Activated CD8-positive, alpha-beta T cell treated with anti-CD3 and anti-CD28 coated beads for 36 hours (primary cell): ENCODE results near the gene RAB37. TPM values are rescaled to one million over a fixed set of nuclear protein-coding genes. Genes with fewer than 3 reads are reported as not detected.
A peak's percentile ranks its signal among the peaks of the same experiment; 100 is the strongest.

ENCODE experiments used
- ATAC-seq: fragments of 200-7000 bp; cut with Tn5 transposase; one replicate; pipeline ENCODE4 v1.10.0; 2021; ENCODE audit warnings: mild to moderate bottlenecking, moderate library complexity
- CTCF ChIA-PET: fragments of 350-600 bp; sonication (Branson Sonifier 250); formaldehyde crosslinking; loops from one replicate; lab custom pipeline; 2021; ENCODE audit warnings: antibody characterized with exemption; lab: Charles Lee
- POLR2A ChIA-PET: fragments of 350-600 bp; sonication (Branson Sonifier 250); formaldehyde crosslinking; loops from one replicate; lab custom pipeline; 2021; ENCODE audit warnings: antibody characterized with exemption; lab: Charles Lee
- DNase-seq: peaks from one replicate; pipeline ENCODE4 v3.0.0-alpha.2; 2020
- H3K27ac Mint-ChIP-seq: one replicate; pipeline ENCODE4 v1.8.0; 2021; ENCODE audit warnings: mild to moderate bottlenecking, mixed read lengths
- H3K27me3 Mint-ChIP-seq: one replicate; pipeline ENCODE4 v1.8.0; 2021; ENCODE audit warnings: mixed read lengths
- H3K36me3 Mint-ChIP-seq: one replicate; pipeline ENCODE4 v1.8.0; 2021; ENCODE audit warnings: low read depth, mixed read lengths
- H3K4me1 Mint-ChIP-seq: one replicate; pipeline ENCODE4 v1.8.0; 2021; ENCODE audit warnings: low read depth, mixed read lengths
- H3K4me3 Mint-ChIP-seq: one replicate; pipeline ENCODE4 v1.8.0; 2021; ENCODE audit warnings: mild to moderate bottlenecking, moderate library complexity, mixed read lengths
- H3K9me3 Mint-ChIP-seq: one replicate; pipeline ENCODE4 v1.8.0; 2021; ENCODE audit warnings: mixed read lengths
- intact Hi-C: fragments of 100-400 bp; cut with micrococcal nuclease; formaldehyde crosslinking; loops from one replicate; pipeline ENCODE4 v1.10.0; 2022
- total RNA-seq, 2 experiments: library from RNA; stranded (reverse); gene quantifications; one replicate each; pipeline ENCODE4 v1.2.3, GENCODE V29; 2021
- TF ChIP-seq, protein P1 (sequence below): fragments of 200-600 bp; IDR thresholded peaks from one replicate; pipeline ENCODE4 v1.8.0; 2022; ENCODE audit warnings: antibody characterized with exemption, mild to moderate bottlenecking

RAB37 gene
- total RNA-seq, 2 experiments from 2014 or later: 6.6 to 6.7 TPM

DNA sequence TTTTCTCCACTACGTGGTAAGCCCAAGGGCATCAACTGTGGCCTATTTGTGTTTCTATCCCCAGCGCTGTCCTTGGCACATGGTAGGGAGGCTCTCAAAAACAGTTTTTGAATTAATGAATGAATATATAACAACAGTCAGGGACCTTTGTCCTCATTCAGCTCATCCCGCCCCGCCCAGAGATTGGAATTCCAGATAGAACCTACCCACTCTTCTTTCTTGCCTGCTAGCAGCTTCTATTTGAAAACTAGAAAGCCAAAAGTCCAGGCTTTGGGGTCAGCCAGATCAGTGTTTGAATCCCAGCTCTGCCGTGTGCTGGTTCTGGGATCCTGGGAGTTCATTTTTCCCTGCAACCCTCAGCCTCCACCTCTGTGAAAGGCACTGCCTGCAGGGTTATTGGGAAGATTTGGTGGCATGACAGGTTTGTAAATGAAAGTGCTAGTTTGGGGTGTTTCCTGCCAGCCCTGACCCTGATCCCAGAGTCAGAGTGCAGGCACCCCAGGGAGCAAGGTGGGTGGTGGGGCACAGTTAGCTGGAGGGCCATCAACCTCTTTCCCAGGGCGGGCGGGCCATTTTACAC, 15.9 kb downstream of the RAB37 start:
- TF ChIP-seq, protein P1, sequence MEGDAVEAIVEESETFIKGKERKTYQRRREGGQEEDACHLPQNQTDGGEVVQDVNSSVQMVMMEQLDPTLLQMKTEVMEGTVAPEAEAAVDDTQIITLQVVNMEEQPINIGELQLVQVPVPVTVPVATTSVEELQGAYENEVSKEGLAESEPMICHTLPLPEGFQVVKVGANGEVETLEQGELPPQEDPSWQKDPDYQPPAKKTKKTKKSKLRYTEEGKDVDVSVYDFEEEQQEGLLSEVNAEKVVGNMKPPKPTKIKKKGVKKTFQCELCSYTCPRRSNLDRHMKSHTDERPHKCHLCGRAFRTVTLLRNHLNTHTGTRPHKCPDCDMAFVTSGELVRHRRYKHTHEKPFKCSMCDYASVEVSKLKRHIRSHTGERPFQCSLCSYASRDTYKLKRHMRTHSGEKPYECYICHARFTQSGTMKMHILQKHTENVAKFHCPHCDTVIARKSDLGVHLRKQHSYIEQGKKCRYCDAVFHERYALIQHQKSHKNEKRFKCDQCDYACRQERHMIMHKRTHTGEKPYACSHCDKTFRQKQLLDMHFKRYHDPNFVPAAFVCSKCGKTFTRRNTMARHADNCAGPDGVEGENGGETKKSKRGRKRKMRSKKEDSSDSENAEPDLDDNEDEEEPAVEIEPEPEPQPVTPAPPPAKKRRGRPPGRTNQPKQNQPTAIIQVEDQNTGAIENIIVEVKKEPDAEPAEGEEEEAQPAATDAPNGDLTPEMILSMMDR: no peak
- ChIA-PET POLR2A (interaction anchor here (0.8 to 3.0 kb wide), 2 partner anchors 11 to 26 kb away, joined by 4 to 13 read pairs; no protein-coding TSS in a partner anchor), CTCF (interaction anchor here (0.8 to 7.9 kb wide), 6 partner anchors 7 to 96 kb away, joined by 3 to 56 read pairs (median 12); no protein-coding TSS in a partner anchor)
- no peak for ATAC-seq
- no peak for DNase-seq
- Mint-ChIP-seq H3K36me3 (peaks cover 52% of the 10 kb centered on the region), H3K27me3 (no peaks in the 10 kb centered on the region), H3K27ac (peak overlapping the region; percentile 86), H3K4me3 (peak overlapping the region; percentile 85), H3K4me1 (peaks cover 56% of the 10 kb centered on the region), H3K9me3 (no peaks in the 10 kb centered on the region)
- intact Hi-C loops: no loop called here

DNA sequence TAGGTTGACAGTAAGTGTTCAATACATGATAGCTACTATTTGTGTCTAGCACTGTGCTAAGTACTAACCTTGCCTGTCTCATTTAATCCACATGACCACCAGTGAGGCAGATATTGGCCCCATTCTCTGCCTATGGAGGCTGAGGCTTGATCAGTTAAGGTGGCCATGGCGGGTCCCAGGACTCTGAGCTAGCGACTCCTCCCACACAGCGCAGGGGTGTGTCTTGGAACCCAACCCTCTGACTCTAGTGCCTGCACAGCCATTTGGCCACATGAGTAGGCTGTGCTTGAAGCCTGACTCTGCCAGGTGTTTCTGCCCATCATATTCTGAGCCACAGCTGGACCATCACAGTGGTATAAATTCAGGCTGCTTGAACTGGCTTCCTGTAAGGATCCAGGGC, 17.8 kb downstream of the RAB37 start:
- intact Hi-C loops: no loop called here
- Mint-ChIP-seq H3K9me3 (no peaks in the 10 kb centered on the region), H3K4me1 (peaks cover 75% of the 10 kb centered on the region), H3K27me3 (no peaks in the 10 kb centered on the region), H3K36me3 (peaks cover 48% of the 10 kb centered on the region), H3K4me3 (no peak overlapping the region), H3K27ac (peak overlapping the region; percentile 65)
- DNase-seq (peak; percentile 58), ATAC-seq (peak; percentile 8)
- CTCF ChIA-PET: interaction anchor here (0.6 to 8.6 kb wide), 7 partner anchors 8 to 98 kb away, joined by 3 to 98 read pairs (median 13); partner anchors contain the start of genes NAT9, NHERF1 and RAB37
- POLR2A ChIA-PET: interaction anchor here (0.9 to 1.2 kb wide), 2 partner anchors 17 to 21 kb away, joined by 3 to 4 read pairs; no protein-coding TSS in a partner anchor
- TF ChIP-seq, protein P1: no peak

DNA sequence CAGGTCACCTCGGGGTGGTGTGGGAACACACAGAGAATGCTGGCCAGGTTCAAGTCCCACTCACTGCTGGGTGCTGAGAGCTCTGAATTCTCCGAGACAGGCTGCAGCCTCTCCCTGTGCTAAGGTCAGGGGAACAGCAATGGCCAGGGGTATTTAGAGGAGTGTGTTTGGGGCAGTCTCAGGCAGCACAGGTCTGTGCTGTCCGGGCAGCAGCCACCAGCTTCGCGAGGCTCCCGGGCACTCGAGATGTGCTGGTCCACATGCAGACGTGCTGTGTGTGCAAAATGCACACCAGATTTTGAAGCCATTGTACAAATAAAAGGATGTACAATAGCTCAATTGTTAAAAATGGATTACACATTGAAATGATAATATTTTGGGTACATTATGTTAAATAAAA, 18.5 kb downstream of the RAB37 start:
- Mint-ChIP-seq H3K9me3 (no peaks in the 10 kb centered on the region), H3K4me1 (peaks cover 82% of the 10 kb centered on the region), H3K27me3 (no peaks in the 10 kb centered on the region), H3K27ac (peak overlapping the region; percentile 65), H3K36me3 (peaks cover 42% of the 10 kb centered on the region), H3K4me3 (no peak overlapping the region)
- ChIA-PET CTCF (interaction anchor here (0.6 to 8.6 kb wide), 6 partner anchors 8 to 36 kb away, joined by 3 to 98 read pairs (median 12); partner anchors contain the start of genes NAT9, NHERF1 and RAB37), POLR2A (no interaction called here)
- no peak for ATAC-seq
- intact Hi-C loops: no loop called here
- TF ChIP-seq, protein P1: no peak
- DNase-seq: no peak

DNA sequence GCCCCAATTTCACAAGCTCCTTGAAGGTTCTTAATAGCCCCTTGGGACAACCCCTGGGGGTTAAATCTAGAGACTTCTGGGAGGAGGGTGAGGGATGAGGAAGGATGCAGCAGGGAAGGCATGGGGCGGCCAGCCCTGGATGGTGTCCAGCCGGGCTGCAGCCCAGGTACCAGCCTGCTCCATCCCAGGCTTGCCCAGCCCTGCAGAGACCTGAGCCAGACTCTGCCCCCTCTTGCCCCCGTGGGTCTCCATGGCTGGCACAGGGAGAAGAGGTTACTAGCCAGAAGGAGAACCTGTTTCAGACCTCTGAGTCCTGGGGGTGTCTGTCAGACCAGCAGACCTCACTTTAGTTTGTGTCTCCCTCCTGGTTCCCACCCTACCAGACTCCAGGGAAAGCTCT, 19.8 kb downstream of the RAB37 start:
- Mint-ChIP-seq H3K27ac (peak overlapping the region; percentile 77), H3K9me3 (no peaks in the 10 kb centered on the region), H3K36me3 (peaks cover 29% of the 10 kb centered on the region), H3K4me1 (peaks cover 83% of the 10 kb centered on the region), H3K4me3 (no peak overlapping the region), H3K27me3 (no peaks in the 10 kb centered on the region)
- ATAC-seq (no peak), DNase-seq (no peak)
- intact Hi-C loops: no loop called here
- CTCF ChIA-PET: interaction anchor here (0.6 to 8.6 kb wide), 6 partner anchors 10 to 382 kb away, joined by 3 to 98 read pairs (median 42); partner anchors contain the start of genes NHERF1 and RAB37
- POLR2A ChIA-PET: interaction anchor here (1.3 kb wide), 1 partner anchor 20 kb away, joined by 8 read pairs; the partner anchor contains the start of gene NAT9
- TF ChIP-seq, protein P1: no peak

DNA sequence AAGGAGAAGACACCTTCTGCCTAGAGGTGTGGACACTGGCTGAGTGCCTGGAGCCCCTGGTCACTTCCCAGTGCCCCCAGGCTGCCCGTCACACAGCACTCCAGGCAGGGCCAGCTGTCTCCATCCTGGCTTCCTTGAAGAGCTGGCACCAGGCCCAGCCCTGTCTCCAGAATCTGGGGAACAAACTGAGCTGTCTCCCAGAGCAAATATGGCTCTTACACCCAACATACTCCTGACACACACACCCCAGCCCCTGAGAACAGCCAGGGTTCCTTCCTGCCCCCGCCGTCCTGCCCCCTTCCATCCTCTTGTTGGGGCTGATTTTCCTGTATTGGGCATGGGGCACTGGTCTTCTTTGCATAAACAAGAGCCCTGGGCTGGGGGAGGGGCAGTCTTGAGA, 20.4 kb downstream of the RAB37 start:
- CTCF ChIA-PET: interaction anchor here (1.4 to 8.6 kb wide), 6 partner anchors 10 to 100 kb away, joined by 4 to 98 read pairs (median 26); partner anchors contain the start of genes NHERF1 and RAB37
- ATAC-seq (no peak), DNase-seq (no peak)
- intact Hi-C loops: no loop called here
- Mint-ChIP-seq H3K4me1 (peaks cover 78% of the 10 kb centered on the region), H3K27ac (peak overlapping the region; percentile 81), H3K4me3 (no peak overlapping the region), H3K9me3 (no peaks in the 10 kb centered on the region), H3K36me3 (peaks cover 24% of the 10 kb centered on the region), H3K27me3 (no peaks in the 10 kb centered on the region)
- TF ChIP-seq, protein P1: no peak
- POLR2A ChIA-PET: interaction anchor here (0.7 to 1.3 kb wide), 2 partner anchors 19 to 23 kb away, joined by 3 to 8 read pairs; partner anchors contain the start of gene NAT9
